HG03280 (cell line): ENCODE data around the gene ARHGAP19.
"Not testable (repeated sequence)": the region's sequence is repeated elsewhere in the genome, so short reads cannot be mapped to it uniquely, and the experiment has no call there.

Experiments
- ATAC-seq: cut with Tn5 transposase; IDR thresholded peaks from one replicate; pipeline ENCODE4 v1.9.1; 2021; ENCODE audit warnings: mild to moderate bottlenecking, moderate library complexity; ENCODE audit not compliant: unreplicated experiment

Gene ARHGAP19

GRCh38 chr10:97280783-97281182 is 11.7 kb downstream of the ARHGAP19 start:
- ATAC-seq, result no peak

GRCh38 chr10:97279121-97279815 is 13.2 kb downstream of the ARHGAP19 start:
- ATAC-seq, result no peak

DNA sequence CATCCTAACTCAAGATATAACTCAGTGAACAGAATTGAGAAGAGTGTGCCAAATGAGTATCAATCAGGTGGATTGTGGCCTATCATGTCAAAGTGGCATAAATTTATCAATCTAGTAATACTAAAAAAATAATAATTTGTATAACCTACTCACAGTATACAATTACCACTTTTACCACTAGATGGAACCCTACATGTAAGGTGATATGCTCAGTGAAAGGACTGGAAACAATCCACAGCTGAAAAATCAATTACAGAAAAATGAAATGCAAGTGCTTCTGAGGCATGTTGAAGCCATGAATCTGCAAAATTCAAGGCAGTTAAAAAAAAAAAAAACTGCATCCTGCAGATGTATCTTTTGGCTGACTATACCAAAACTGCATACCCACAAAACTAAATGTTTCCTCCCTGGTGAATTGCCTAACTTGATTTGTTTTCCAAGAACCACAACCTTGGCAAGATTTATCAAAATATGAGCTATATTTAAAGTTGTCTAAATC is 13.9 kb downstream of the ARHGAP19 start:
- ATAC-seq, result no peak

DNA sequence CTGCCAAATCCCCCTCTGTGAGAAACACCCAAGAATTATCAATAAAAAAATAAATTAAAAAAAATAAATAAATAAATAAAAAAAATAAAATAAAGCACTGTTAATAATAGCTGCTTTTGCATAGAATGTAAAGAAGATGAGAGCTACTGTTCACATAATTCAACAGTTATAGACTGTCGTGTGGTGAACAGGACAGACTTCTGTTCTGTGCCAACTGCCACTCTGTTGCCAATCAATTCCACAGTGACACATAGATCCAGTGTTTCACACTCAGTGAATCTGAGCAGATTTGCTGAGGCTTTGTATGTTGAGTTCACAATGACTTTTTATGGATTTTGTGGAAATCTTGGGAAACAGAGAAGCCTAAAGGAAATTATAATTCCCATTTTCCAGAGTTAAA is 14.9 kb downstream of the ARHGAP19 start:
- ATAC-seq, result no peak

- no peak for ATAC-seq
Measured at GRCh38 chr10:97274828-97275227, 17.6 kb downstream of the ARHGAP19 start.

GRCh38 chr10:97273700-97274099 is 18.7 kb downstream of the ARHGAP19 start:
- no peak for ATAC-seq

DNA sequence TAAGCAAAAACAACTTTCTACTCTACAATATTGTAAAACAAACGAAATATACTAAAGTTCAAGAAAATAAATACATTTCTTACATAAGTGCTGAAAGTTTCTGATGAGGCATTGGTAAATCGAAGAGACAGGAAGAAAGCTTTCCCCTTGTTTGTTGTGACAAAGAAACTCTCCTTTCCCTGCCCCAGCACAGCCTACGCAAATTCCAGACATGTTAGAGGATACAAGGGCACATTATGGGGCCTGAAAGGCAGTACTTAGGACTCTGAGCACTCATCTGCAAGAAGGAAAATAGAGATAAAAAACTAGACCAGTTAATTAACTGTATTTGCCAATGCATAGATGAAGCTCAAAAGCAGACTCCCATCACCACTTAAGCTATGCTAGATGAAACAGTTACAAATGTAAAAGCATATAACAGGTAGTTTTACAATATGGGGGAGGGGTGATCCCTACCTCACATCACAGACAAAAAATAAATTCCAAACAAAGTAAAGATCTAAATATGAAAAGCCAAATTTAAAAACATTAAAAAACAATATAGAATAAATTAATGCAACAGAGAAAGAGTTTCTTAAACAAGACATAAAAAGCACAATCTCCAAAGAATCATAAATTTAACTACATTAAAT is 21.8 kb downstream of the ARHGAP19 start:
- ATAC-seq, result no peak

- no peak for ATAC-seq
Measured at GRCh38 chr10:97267671-97268070, 24.8 kb downstream of the ARHGAP19 start.

- not testable (repeated sequence) for ATAC-seq
Measured at GRCh38 chr10:97265095-97265494, 27.3 kb downstream of the ARHGAP19 start.

DNA sequence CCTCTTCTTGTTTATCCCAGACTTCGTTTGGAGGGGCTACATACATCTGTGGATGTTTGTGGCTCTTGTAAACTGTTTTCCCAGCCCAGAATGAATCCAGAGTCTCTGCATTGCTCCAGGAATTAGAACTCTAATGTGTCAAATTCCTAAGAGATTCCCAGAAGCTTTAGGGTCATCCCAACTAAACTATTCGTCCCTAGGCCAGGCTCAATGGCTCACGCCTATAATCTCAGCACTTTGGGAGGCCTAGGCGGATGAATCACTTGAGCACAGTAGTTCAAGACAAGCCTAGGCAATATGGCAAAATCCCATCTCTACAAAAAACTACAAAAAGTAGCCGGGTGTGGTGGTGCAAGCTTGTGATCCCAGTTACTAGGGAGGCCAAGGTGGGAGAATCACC is 28.5 kb downstream of the ARHGAP19 start:
- no peak for ATAC-seq

DNA sequence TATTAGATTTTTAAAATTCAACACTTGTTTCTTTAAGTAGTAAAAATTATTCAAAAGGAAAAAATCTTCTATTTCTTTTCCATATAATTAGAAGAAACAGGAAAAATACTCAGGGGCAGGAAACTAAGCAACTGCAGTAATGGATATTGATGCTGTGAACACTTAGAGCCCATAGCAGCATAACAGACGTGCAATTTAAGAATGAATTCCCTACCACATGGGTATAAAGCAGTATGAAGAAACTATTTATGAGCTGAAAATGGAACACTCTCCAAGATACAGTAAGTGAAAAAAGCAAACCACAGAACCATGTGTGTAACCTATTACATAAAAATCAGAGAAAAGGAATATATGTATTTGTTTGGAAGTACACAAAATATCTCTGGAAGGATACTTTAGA is 30.8 kb downstream of the ARHGAP19 start:
- no peak for ATAC-seq

DNA sequence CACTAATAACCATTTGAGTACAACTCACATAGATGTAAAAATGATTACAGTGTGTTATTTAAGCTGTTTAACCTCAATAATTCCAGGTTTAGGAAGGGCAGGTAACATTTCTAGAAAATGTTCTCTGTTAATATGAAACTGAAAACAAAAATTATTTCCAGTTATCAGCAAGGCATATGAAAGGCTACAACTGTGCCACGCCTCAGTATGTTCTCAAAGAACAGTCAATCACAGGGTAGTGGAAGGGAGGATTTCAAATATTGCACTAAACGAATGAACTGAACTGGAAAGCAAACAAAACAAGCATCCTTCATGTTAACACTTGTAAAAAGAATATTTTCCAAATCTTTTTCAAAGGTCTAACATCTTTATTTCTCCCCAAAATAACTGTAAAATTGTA is 31.3 kb downstream of the ARHGAP19 start:
- no peak for ATAC-seq

- ATAC-seq, result no peak
Measured at GRCh38 chr10:97259119-97259518, 33.3 kb downstream of the ARHGAP19 start.

GRCh38 chr10:97256356-97256755 is 36.1 kb downstream of the ARHGAP19 start:
- no peak for ATAC-seq

DNA sequence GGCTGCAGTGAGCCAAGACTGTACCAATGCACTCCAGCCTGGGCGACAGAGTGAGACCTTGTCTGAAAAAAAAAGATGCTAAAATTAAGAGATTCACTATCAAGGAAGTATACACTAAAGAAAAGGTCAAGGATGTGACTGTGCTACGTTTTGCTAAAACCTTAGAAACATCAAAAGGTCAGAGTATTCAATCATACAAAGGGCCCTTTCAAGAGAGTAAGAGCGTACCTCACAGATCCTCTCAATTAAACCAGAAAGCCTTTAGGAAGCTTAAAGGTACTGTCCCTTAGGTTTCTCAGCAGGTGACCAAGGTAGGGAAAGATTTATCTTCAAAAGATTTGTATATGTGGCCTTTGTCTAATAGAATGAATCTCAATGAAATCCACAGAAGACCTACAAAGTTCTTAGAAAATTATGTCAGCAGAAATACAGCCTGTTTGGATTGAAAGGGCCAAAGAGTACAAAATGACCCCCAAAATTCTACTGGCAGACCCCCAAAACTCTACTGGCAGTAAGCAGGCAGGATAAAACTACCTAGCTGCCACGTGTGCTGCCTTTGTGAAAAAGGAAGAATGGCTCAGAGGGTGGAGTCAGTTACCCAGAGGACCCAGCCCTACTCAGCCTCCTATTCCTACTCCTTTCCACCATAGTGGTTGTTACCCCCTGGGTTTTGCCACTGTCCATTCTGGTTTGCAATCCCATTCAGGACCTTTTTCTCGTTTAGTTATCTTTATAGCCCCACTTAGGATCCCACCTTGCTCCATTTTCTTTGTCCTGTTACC is 36.7 kb downstream of the ARHGAP19 start:
- ATAC-seq, result no peak

DNA sequence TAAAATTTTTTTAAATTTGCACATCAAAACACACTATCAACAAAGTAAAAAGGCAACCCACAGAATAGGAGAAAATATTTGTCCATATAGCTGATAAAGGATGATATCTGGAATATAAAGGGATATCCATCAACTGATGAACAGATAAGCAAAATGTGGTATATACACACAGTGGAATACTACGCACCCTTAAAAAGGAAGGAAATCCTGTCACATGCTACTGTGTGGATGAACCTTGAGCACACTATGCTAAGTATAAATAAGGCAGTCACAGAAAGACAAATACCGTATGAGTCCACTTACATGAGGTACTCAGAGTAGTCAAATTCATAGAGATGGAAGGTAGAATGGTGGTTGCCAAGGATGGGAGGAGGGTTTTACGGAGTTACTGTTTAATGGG is 37.7 kb downstream of the ARHGAP19 start:
- ATAC-seq, result no peak

- no peak for ATAC-seq
Measured at GRCh38 chr10:97250952-97251351, 41.5 kb downstream of the ARHGAP19 start.

GRCh38 chr10:97243836-97244235 is 48.6 kb downstream of the ARHGAP19 start:
- ATAC-seq, result no peak

DNA sequence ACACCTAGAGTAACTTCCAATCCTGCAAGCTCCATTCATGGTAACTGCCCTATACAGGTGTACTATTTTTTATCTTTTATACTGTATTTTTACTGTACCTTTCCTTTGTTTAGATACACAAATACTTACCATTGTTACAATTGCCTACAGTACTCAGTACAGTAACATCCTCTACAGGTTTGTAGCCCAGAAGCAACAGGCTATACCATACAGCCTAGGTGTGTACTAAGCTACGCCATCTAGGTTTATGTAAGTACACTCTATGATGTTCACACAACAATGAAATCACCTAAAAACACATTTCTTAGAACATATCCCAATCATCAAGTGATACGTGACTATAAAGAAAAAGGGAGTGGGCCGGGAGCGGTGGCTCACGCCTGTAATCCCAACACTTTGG is 53.6 kb downstream of the ARHGAP19 start:
- ATAC-seq, result no peak

DNA sequence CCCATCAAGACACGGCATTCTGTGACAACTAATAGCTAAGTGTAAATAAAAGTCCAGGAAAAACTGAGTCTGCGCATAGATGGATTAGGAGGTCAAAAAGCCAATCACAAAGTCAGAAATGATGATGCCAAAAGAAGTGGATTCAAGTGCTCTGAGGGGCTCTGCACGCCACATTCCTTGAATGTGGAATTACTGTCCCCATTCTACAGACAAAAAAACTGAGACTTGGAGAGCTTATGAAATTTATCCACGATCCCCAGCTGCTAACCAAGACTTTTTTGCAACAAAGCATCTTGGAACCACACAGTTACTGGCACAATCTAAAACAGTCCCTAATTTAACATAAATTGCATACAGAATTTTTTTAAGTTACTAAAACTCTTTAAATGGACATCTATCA is 57.1 kb downstream of the ARHGAP19 start:
- no peak for ATAC-seq

DNA sequence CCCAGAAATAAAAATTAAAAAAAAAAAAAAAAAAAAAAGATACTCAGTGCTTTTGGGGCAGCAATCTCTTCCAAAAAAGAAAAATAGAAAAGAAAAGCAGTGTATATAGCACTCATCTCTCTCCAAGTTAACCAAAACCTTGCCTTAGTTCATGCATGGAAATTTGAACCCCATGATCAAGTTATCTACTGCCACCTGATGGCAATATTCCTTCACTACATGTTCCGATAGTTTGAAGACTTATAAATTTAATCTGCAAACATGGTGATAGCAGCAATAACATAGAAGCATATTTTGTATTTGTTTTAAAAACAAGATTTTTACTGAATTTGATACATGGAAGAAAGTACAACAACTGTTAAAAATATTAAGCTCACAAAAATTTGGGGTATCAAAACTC is 58.0 kb downstream of the ARHGAP19 start:
- ATAC-seq, result no peak

DNA sequence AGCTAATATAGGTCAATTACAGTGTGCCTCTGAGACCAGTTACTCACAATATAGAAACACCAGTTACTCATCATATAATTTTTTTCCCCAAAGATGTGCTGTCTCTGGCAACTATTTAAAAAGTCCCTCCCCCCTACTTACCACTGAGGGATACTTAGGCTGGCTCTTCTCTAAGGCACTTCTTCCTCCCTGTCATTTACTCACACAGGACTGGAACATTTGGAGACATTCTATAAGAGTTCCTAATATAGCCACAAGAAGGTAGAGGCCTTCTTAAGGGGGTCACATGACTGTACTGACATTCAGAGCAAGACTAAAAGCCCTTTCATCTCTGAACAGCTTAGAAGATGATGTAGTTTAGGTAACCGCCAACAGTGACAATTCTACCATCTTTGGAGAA is 62.3 kb downstream of the ARHGAP19 start:
- no peak for ATAC-seq
